ENCODE results near the gene DSG4.

The DSG4 gene

GRCh38 chr18:31450409-31450808 lies 73.8 kb downstream of the DSG4 start:
- no peak for DNase-seq

GRCh38 chr18:31451625-31452024 lies 75.0 kb downstream of the DSG4 start:
- DNase-seq, result no peak

- DNase-seq, result no peak
Observed at GRCh38 chr18:31454066-31454708, 77.6 kb downstream of the DSG4 start.

Data from activated CD8-positive, alpha-beta memory T cell treated with anti-CD3 and anti-CD28 coated beads for 24 hours (primary cell).